Pancreas (tissue), 10 donors: ENCODE results near the gene ATP11C. TPM values are rescaled to one million over a fixed set of nuclear protein-coding genes. Genes with fewer than 3 reads are reported as not detected.

ENCODE experiments used
- ATAC-seq, 4 donors: fragments of 200-7000 bp; cut with Tn5 transposase; one replicate each; pipeline versions ENCODE4 v1.8.0 to v1.9.1; 2020; ENCODE audit warnings: mild to moderate bottlenecking in 4 of 4, moderate library complexity in 4 of 4
- DNase-seq, 6 donors: peaks; one replicate each; pipeline ENCODE4 v3.0.0-alpha.2; 2020
- FAIRE-seq: peaks from 2 replicates; lab custom pipeline; 2012; peaks lifted over from hg19 to GRCh38; lab: Jason Lieb, UNC
- H3K27ac ChIP-seq, 4 donors: fragments of 200-600 bp; sonication (generic); 1 replicate in 3 of 4; 2 replicates in 1 of 4; pipeline versions ENCODE4 v1.5.0 to v1.8.0; 2020
- H3K27me3 ChIP-seq, 4 donors: fragments of 200-600 bp; one replicate each; pipeline ENCODE4 v1.8.0; 2021
- H3K36me3 ChIP-seq, 3 donors: fragments of 200-600 bp; sonication (generic) in 1 of 3; one replicate each; pipeline versions ENCODE4 v1.5.0 to v1.8.0; 2020 to 2021
- H3K4me1 ChIP-seq, 3 donors: fragments of 200-600 bp; one replicate each; pipeline ENCODE4 v1.8.0; 2021
- H3K4me3 ChIP-seq, 4 donors: fragments of 200-600 bp; sonication (generic) in 2 of 4; one replicate each; pipeline versions ENCODE4 v1.5.0 to v1.8.0; 2020 to 2021
- H3K9me3 ChIP-seq, 4 donors: fragments of 200-600 bp; one replicate each; pipeline ENCODE4 v1.8.0; 2021
- WGBS, 2 donors: extraction: QIAGEN DNeasy Blood & Tissue Kit; methylation state at CpG; one replicate each; pipeline ENCODE4 v1.1.7; 2013; 5-methylcytosine and 5-hydroxymethylcytosine counted together
- intact Hi-C, 3 donors: fragments of 100-400 bp; cut with DNase I; formaldehyde crosslinking; loops; one replicate each; pipeline versions ENCODE4 v1.11.1 to v1.14.2; 2022
- polyA plus RNA-seq, 2 donors: library from polyadenylated mRNA; stranded (reverse); fragments of 200-250 nt; gene quantifications; one replicate each; pipeline ENCODE4 v1.2.3, GENCODE V29; 2013
- total RNA-seq, 6 donors: library from RNA; stranded (reverse); fragmentation: NEBNext Ultra II Directional in 4 of 6; extraction: Animal tissue kit (Norgen Biotek cat#: 25700) in 4 of 6; gene quantifications; one replicate each; pipeline versions ENCODE4 v1.2.1 to v1.2.4, GENCODE V29; 2021 to 2023
- TF ChIP-seq, protein P1 (sequence below), 4 donors: fragments of 200-600 bp; sonication (generic) in 3 of 4; IDR thresholded peaks; one replicate each; pipeline versions ENCODE4 v1.5.0 to v1.8.0; 2021; ENCODE audit warnings: antibody characterized with exemption in 4 of 4
- donor health status: healthy with polysubstance abuse.
- donor health status: DM: no; HTN: no; CAD: no; lungs with moderate emphysema.
- donor health status: DM: no; HTN: no; CAD: no.
- donor health status: control.
- donor health status: control.
- donor health status: Bipolar disorder and iron deficiency.
- donor health status: DM: yes; HTN: yes; CAD: no.
- donor health status: DM: no; HTN: no; CAD: no.
- donor health status: DM: no; HTN: no; CAD: no.
- donor health status: DM: yes; HTN: yes; CAD: no.

Gene ATP11C
- total and polyA plus RNA-seq, 8 donors = 1.3 to 10.3 (median 3.6) TPM

DNA sequence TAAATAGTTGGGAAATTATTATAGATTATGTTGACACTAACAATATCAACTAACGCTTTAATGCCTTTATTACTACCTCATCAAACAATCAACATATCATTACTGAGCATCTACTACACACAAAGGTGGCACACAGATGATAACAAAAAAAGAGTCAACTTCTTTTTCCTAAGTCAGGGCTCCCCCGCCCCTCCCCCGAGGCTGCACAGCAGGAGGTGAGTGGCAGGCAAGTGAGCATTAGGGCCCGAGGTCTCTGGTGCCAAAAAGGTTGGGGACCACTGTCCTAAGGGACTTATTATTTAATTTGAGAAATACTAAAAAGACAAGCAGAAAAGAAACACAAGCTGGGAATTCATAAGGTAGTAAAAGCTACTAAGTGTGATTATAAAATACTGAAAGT, 174.6 kb downstream of the ATP11C start:
- intact Hi-C loops = no loop called here
- Histone ChIP-seq H3K9me3 (no peaks in the 10 kb centered on the region), H3K4me3 (no peak overlapping the region), H3K4me1 (peaks cover 0 to 3% (median 0%) of the 10 kb centered on the region in 3 donors), H3K36me3 (no peaks in the 10 kb centered on the region), H3K27ac (no peak overlapping the region), H3K27me3 (peaks cover 0 to 3% (median 0%) of the 10 kb centered on the region in 4 donors)
- TF ChIP-seq, protein P1, sequence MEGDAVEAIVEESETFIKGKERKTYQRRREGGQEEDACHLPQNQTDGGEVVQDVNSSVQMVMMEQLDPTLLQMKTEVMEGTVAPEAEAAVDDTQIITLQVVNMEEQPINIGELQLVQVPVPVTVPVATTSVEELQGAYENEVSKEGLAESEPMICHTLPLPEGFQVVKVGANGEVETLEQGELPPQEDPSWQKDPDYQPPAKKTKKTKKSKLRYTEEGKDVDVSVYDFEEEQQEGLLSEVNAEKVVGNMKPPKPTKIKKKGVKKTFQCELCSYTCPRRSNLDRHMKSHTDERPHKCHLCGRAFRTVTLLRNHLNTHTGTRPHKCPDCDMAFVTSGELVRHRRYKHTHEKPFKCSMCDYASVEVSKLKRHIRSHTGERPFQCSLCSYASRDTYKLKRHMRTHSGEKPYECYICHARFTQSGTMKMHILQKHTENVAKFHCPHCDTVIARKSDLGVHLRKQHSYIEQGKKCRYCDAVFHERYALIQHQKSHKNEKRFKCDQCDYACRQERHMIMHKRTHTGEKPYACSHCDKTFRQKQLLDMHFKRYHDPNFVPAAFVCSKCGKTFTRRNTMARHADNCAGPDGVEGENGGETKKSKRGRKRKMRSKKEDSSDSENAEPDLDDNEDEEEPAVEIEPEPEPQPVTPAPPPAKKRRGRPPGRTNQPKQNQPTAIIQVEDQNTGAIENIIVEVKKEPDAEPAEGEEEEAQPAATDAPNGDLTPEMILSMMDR (IDR thresholded peaks at IDR 0.05) = no peak
- DNase-seq = no peak
- WGBS, 2 donors = 62 to 78% methylated on average over 4 of the region's 4 CpGs
- ATAC-seq = no peak
- FAIRE-seq = no peak

DNA sequence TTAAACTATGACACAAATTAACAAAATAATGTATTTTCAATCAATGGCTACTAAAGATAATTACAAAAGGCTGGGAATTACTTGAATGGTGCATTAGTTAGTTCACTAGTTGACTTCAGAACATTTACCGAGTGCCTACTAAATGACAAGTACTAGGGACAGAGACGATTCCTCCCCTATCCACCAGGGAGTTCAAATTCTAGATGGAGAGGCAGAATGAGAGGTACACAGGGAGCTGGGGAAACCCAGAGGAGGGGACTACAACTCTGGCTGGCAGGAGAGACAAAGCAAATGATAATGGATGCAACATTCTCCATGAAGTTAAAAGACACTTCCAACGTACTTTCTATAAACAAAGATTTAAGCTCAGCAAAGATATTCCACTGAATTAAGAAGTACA, 181.8 kb downstream of the ATP11C start:
- no peak for DNase-seq
- ATAC-seq = no peak
- no peak for FAIRE-seq
- no peaks in the 10 kb centered on the region for H3K27me3 ChIP-seq
- no peak overlapping the region for H3K4me3 ChIP-seq
- WGBS, 2 donors = 69 to 84% methylated on average over 3 of the region's 3 CpGs
- intact Hi-C loops = no loop called here
- TF ChIP-seq, protein P1 (IDR thresholded peaks at IDR 0.05) = no peak
- H3K4me1 ChIP-seq = no peaks in the 10 kb centered on the region
- H3K27ac ChIP-seq = no peak overlapping the region
- H3K36me3 ChIP-seq = no peaks in the 10 kb centered on the region
- H3K9me3 ChIP-seq = no peaks in the 10 kb centered on the region

DNA sequence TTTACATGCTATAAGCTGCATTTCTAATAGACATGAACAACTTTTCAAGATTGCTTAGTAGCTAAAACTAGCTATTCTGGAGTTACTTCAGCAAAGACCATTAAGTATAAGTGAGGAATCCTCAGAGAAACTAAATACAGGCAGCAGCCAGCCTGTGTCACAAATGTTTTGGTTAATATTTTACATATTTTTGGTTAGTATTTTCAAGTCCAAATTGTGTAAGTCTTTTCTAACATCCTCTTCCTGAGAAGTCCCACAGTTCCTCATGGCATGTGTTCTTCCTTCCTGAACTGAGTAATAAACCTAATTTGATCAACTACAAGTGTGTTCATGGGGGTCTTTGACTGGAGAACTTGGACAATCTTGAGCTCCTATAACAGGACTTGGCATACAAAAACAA, 182.5 kb downstream of the ATP11C start:
- Histone ChIP-seq H3K36me3 (no peaks in the 10 kb centered on the region), H3K4me3 (no peak overlapping the region), H3K9me3 (no peaks in the 10 kb centered on the region), H3K27me3 (no peaks in the 10 kb centered on the region), H3K4me1 (no peaks in the 10 kb centered on the region), H3K27ac (no peak overlapping the region)
- TF ChIP-seq, protein P1 (IDR thresholded peaks at IDR 0.05) = no peak
- DNase-seq = no peak
- intact Hi-C loops = no loop called here
- ATAC-seq = no peak
- FAIRE-seq = no peak

DNA sequence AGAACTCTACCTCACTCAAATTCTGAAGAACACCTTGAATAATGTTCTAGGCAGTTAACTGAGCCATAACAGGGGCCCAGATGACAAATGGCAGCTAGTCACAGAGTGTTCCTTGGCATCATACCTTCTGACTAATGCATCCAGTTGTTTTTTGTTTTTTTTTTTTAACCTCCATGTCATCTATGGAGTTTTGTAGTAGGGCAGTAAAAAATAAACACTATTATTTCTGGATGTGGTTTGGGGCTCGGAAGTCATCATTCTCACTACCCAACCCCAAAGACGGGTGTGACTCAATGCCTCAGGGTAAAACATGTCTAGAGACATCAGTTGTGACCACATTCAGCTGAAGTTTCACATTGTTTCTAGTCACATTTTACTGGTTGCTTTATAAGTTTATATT, 193.7 kb downstream of the ATP11C start:
- FAIRE-seq = no peak
- 78 to 90% methylated on average over 2 of the region's 2 CpGs for WGBS, 2 donors
- TF ChIP-seq, protein P1 (IDR thresholded peaks at IDR 0.05) = no peak

DNA sequence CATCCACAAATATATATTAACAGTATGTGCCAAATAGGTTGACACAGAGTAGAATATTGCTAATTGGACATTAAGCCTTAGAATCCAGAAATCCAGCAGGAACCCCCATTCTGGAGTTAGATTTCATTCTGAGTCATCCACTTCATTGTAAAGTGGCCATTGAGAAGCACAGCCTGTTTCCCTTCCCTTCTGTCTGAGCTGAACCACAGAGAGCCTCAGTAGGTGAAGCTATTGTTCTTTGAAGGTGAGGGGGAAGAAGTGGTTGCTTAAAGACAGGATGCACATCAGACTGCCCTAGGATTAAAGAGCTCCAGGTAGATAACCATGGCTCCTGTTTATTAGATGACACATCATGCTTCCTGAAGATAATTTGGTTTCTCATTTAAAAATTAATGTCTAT, 194.3 kb downstream of the ATP11C start:
- Histone ChIP-seq H3K4me3 (no peak overlapping the region), H3K9me3 (no peaks in the 10 kb centered on the region), H3K36me3 (no peaks in the 10 kb centered on the region), H3K4me1 (no peaks in the 10 kb centered on the region), H3K27ac (no peak overlapping the region), H3K27me3 (no peaks in the 10 kb centered on the region)
- no peak for ATAC-seq
- no peak for DNase-seq
- intact Hi-C loops = no loop called here
- FAIRE-seq = no peak
- TF ChIP-seq, protein P1 (IDR thresholded peaks at IDR 0.05) = no peak

More for the DNA sequence above, 193.7 kb downstream of the ATP11C start:
- no peak overlapping the region for H3K27ac ChIP-seq
- ATAC-seq (no peak), DNase-seq (no peak)
- H3K4me3 ChIP-seq = no peak overlapping the region
- intact Hi-C loops = no loop called here
- H3K36me3 ChIP-seq = no peaks in the 10 kb centered on the region
- H3K27me3 ChIP-seq = no peaks in the 10 kb centered on the region
- no peaks in the 10 kb centered on the region for H3K9me3 ChIP-seq
- no peaks in the 10 kb centered on the region for H3K4me1 ChIP-seq
